Measurements from ENCODE around the gene CIDEC. TPM values are rescaled to one million over a fixed set of nuclear protein-coding genes. Genes with fewer than 3 reads are reported as not detected.

Gene CIDEC
- polyA plus RNA-seq, 2 of the 4 experiments (the other 2 are of a cell fraction), result 3.3 to 6.3 TPM

DNA sequence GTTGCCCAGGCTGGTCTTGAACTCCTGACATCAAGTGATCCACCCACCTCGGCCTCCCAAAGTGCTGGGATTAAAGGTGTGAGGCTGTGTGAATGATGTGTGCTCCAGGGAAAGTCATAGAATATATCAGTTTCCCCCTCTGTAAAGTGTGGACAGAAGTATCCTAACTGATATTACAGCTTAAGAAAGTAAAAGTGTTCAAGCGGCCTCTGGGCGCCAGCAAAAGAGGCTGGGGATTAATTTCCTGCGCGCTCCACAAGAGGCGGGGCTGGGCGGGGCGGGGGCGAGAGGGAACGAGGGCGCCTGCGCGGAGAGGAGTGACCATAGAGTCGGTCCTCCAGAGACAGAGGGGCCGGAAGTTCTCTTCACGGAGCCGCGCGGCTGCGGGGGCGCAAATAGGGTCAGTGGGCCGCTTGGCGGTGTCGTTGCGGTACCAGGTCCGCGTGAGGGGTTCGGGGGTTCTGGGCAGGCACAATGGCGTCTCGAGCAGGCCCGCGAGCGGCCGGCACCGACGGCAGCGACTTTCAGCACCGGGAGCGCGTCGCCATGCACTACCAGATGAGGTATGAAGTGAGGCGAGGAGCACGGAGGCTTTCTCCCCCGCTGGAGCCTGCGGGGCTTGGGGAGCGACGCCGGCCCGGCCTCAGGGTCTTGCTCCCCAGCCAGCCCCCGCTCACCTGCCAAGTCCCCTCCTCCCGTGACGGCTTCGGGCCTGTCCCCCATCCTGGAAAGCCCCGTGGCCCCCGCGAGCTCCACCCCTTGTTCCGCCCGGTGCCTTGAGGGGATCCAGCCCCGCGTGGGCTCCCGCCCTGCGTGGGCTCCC is 10.4 kb upstream of the CIDEC start, which contains the start of gene JAGN1 (continued):
- TF ChIP-seq FOXS1 (CRISPR knock-in tag; IDR thresholded peaks at IDR 0.05), result no peak

DNA sequence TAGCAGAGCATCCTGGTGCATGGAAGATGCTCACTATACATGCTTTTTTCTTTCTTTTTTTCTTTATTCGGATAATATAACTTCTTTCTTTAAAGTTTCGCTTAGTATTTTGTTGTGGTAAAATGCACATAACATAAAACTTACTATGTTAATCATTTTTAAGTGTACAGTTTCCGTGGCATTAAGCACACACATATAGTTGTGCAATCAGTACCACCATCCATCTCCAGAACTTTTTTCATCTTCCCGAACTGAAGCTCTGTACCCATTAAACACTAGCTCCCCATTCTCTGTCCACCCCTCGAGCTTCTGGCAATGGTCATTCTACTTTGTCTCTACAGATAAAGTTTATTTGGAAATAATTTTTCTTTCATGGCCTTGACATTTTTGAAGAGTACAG is 9.4 kb upstream of the CIDEC start:
- no peak for ATAC-seq
- WGBS (ENCODE audit: missing lambda C conversion rate), result 64% methylated on average over 5 of the region's 5 CpGs
- H3K4me2 ChIP-seq, result no peak overlapping the region
- no peak overlapping the region for H3K4me3 ChIP-seq
- H3K27ac ChIP-seq, result peak overlapping the region; percentile 94 to 98; a peak in 4 of 6 replicates
- no peak for TF ChIP-seq FOXS1 (CRISPR knock-in tag; IDR thresholded peaks at IDR 0.05)
- TF ChIP-seq CEBPB (IDR thresholded peaks at IDR 0.05), result peak; percentile 71 to 86
- no peak for TF ChIP-seq NR3C1 (IDR thresholded peaks at IDR 0.05)
- H3K9me3 ChIP-seq, result no peaks in the 10 kb centered on the region
- POLR2A ChIA-PET, result interaction anchor here (0.5 to 1.4 kb wide), 2 partner anchors 10 to 32 kb away, joined by 3 to 21 read pairs; partner anchors contain the start of gene CIDEC
- CTCF ChIA-PET, result interaction anchor here (1.0 to 3.6 kb wide), 5 partner anchors 12 to 57 kb away, joined by 3 to 20 read pairs (median 4); no protein-coding TSS in a partner anchor
- H3K4me1 ChIP-seq, result peaks cover 46% of the 10 kb centered on the region
- DNase-seq (ENCODE audit: low read depth in 1 of 2, low spot score in 1 of 2), result no peak
- FAIRE-seq, result no peak

GRCh38 chr3:9888540-9888939 is 8.5 kb upstream of the CIDEC start:
- POLR2A ChIA-PET, result no interaction called here
- CTCF ChIA-PET, result interaction anchor here (0.6 to 3.6 kb wide), 3 partner anchors 18 to 57 kb away, joined by 3 to 11 read pairs (median 4); no protein-coding TSS in a partner anchor
- Histone ChIP-seq H3K9me3 (no peaks in the 10 kb centered on the region), H3K4me3 (no peak overlapping the region), H3K27ac (peak overlapping the region; percentile 42 to 94; a peak in 2 of 6 replicates), H3K4me2 (no peak overlapping the region), H3K4me1 (peaks cover 46% of the 10 kb centered on the region)
- FAIRE-seq, result no peak
- 85% methylated on average over 3 of the region's 3 CpGs for WGBS (ENCODE audit: missing lambda C conversion rate)
- no peak for DNase-seq (ENCODE audit: low read depth in 1 of 2, low spot score in 1 of 2)
- TF ChIP-seq CTCF (IDR thresholded peaks at IDR 0.05) (no peak), SMC3 (IDR thresholded peaks at IDR 0.05) (no peak), POLR2A (IDR thresholded peaks at IDR 0.05; ENCODE audit: low read length) (no peak), FOXS1 (CRISPR knock-in tag; IDR thresholded peaks at IDR 0.05) (no peak)
- TF ChIP-seq, protein P1, sequence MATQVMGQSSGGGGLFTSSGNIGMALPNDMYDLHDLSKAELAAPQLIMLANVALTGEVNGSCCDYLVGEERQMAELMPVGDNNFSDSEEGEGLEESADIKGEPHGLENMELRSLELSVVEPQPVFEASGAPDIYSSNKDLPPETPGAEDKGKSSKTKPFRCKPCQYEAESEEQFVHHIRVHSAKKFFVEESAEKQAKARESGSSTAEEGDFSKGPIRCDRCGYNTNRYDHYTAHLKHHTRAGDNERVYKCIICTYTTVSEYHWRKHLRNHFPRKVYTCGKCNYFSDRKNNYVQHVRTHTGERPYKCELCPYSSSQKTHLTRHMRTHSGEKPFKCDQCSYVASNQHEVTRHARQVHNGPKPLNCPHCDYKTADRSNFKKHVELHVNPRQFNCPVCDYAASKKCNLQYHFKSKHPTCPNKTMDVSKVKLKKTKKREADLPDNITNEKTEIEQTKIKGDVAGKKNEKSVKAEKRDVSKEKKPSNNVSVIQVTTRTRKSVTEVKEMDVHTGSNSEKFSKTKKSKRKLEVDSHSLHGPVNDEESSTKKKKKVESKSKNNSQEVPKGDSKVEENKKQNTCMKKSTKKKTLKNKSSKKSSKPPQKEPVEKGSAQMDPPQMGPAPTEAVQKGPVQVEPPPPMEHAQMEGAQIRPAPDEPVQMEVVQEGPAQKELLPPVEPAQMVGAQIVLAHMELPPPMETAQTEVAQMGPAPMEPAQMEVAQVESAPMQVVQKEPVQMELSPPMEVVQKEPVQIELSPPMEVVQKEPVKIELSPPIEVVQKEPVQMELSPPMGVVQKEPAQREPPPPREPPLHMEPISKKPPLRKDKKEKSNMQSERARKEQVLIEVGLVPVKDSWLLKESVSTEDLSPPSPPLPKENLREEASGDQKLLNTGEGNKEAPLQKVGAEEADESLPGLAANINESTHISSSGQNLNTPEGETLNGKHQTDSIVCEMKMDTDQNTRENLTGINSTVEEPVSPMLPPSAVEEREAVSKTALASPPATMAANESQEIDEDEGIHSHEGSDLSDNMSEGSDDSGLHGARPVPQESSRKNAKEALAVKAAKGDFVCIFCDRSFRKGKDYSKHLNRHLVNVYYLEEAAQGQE (IDR thresholded peaks at IDR 0.05), result no peak
- ATAC-seq, result no peak

- WGBS (ENCODE audit: missing lambda C conversion rate), result 93% methylated on average over 5 of the region's 5 CpGs
- ChIA-PET CTCF (interaction anchor here (0.6 kb wide), 1 partner anchor 35 kb away, joined by 3 read pairs; no protein-coding TSS in a partner anchor), POLR2A (no interaction called here)
- no peak overlapping the region for H3K4me3 ChIP-seq
- no peaks in the 10 kb centered on the region for H3K9me3 ChIP-seq
- H3K4me2 ChIP-seq, result no peak overlapping the region
- peaks cover 39% of the 10 kb centered on the region for H3K4me1 ChIP-seq
- peak overlapping the region in 1 of 2 experiments; percentile 19; a peak in 2 of 6 replicates for H3K27ac ChIP-seq
- DNase-seq (ENCODE audit: low read depth in 1 of 2, low spot score in 1 of 2) (no peak), FAIRE-seq (no peak), ATAC-seq (no peak)
- TF ChIP-seq BHLHE40 (IDR thresholded peaks at IDR 0.05; ENCODE audit: low read depth, low read length) (no peak), POLR2AphosphoS2 (conservative IDR thresholded peaks at IDR 0.05; ENCODE audit: low read length) (no peak), ATOH8 (CRISPR knock-in tag; IDR thresholded peaks at IDR 0.05; ENCODE audit: low read depth) (no peak), GATA3 (IDR thresholded peaks at IDR 0.05; ENCODE audit: borderline replicate concordance) (no peak), POLR2A (IDR thresholded peaks at IDR 0.05; ENCODE audit: low read length) (no peak), KDM5A (IDR thresholded peaks at IDR 0.05) (no peak), HES2 (IDR thresholded peaks at IDR 0.05) (no peak), EHF (CRISPR knock-in tag; IDR thresholded peaks at IDR 0.05) (no peak), CEBPB (IDR thresholded peaks at IDR 0.05) (no peak), E2F6 (IDR thresholded peaks at IDR 0.05; ENCODE audit: borderline replicate concordance, low read depth) (no peak), MYC (IDR thresholded peaks at IDR 0.05; ENCODE audit: borderline replicate concordance, low read length) (no peak)
- TF ChIP-seq, protein P2, sequence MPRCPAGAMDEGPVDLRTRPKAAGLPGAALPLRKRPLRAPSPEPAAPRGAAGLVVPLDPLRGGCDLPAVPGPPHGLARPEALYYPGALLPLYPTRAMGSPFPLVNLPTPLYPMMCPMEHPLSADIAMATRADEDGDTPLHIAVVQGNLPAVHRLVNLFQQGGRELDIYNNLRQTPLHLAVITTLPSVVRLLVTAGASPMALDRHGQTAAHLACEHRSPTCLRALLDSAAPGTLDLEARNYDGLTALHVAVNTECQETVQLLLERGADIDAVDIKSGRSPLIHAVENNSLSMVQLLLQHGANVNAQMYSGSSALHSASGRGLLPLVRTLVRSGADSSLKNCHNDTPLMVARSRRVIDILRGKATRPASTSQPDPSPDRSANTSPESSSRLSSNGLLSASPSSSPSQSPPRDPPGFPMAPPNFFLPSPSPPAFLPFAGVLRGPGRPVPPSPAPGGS (IDR thresholded peaks at IDR 0.05), result no peak
- TF ChIP-seq, protein P3, sequence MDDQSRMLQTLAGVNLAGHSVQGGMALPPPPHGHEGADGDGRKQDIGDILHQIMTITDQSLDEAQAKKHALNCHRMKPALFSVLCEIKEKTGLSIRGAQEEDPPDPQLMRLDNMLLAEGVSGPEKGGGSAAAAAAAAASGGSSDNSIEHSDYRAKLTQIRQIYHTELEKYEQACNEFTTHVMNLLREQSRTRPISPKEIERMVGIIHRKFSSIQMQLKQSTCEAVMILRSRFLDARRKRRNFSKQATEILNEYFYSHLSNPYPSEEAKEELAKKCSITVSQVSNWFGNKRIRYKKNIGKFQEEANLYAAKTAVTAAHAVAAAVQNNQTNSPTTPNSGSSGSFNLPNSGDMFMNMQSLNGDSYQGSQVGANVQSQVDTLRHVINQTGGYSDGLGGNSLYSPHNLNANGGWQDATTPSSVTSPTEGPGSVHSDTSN (IDR thresholded peaks at IDR 0.05), result no peak
Observed at GRCh38 chr3:9887480-9887879, 7.4 kb upstream of the CIDEC start.
